CD4-positive, alpha-beta T cell treated with Interleukin-15 for 4 hours (primary cell): ENCODE data around the gene SPEF2.
"Not testable (repeated sequence)": the region's sequence is repeated elsewhere in the genome, so short reads cannot be mapped to it uniquely, and the experiment has no call there.

Experiments used
- DNase-seq: peaks from one replicate; pipeline ENCODE4 v3.0.0-alpha.2; 2020; ENCODE audit warnings: low spot score

Gene SPEF2

GRCh38 chr5:35823347-35824098 is 205.9 kb downstream of the SPEF2 start:
- no peak for DNase-seq

- no peak for DNase-seq
These were observed 208.4 kb downstream of the SPEF2 start for GRCh38 chr5:35826056-35826455.

- DNase-seq, result no peak
These were observed 208.9 kb downstream of the SPEF2 start for GRCh38 chr5:35826554-35826953.

GRCh38 chr5:35828082-35828598 is 210.5 kb downstream of the SPEF2 start:
- DNase-seq, result no peak

GRCh38 chr5:35830587-35830986 is 212.9 kb downstream of the SPEF2 start:
- peak; percentile 80 for DNase-seq

GRCh38 chr5:35832762-35833161 is 215.1 kb downstream of the SPEF2 start:
- no peak for DNase-seq

GRCh38 chr5:35833224-35833623 is 215.6 kb downstream of the SPEF2 start:
- no peak for DNase-seq

- peak; percentile 75 for DNase-seq
These were observed 218.4 kb downstream of the SPEF2 start for GRCh38 chr5:35835796-35836742.

- DNase-seq, result no peak
These were observed 220.8 kb downstream of the SPEF2 start for GRCh38 chr5:35838370-35839042.

GRCh38 chr5:35842856-35843255 is 225.2 kb downstream of the SPEF2 start:
- no peak for DNase-seq

- not testable (repeated sequence) for DNase-seq
These were observed 227.8 kb downstream of the SPEF2 start for GRCh38 chr5:35845508-35845907.

GRCh38 chr5:35847491-35847890 is 229.8 kb downstream of the SPEF2 start:
- DNase-seq, result no peak

- no peak for DNase-seq
These were observed 230.3 kb downstream of the SPEF2 start for GRCh38 chr5:35847961-35848360.

GRCh38 chr5:35849860-35850259 is 232.2 kb downstream of the SPEF2 start:
- DNase-seq, result no peak

- DNase-seq, result no peak
These were observed 233.5 kb downstream of the SPEF2 start for GRCh38 chr5:35850967-35851680.

- peak; percentile 79 for DNase-seq
These were observed 234.5 kb downstream of the SPEF2 start for GRCh38 chr5:35852084-35852734.

- no peak for DNase-seq
These were observed 235.1 kb downstream of the SPEF2 start for GRCh38 chr5:35852773-35853172.

- DNase-seq, result peak; percentile 84
These were observed 236.0 kb downstream of the SPEF2 start for GRCh38 chr5:35853631-35854030.

GRCh38 chr5:35854248-35854647 is 236.6 kb downstream of the SPEF2 start:
- peak; percentile 94 for DNase-seq

GRCh38 chr5:35855187-35855586 is 237.5 kb downstream of the SPEF2 start:
- DNase-seq, result peak; percentile 69

- DNase-seq, result not testable (repeated sequence)
These were observed 238.6 kb downstream of the SPEF2 start for GRCh38 chr5:35856186-35856764.
